Breast epithelium (tissue), 4 donors: Measurements from ENCODE around the gene IFT27. TPM values are rescaled to one million over a fixed set of nuclear protein-coding genes. Genes with fewer than 3 reads are reported as not detected.

Source experiments
- DNase-seq, 2 donors: peaks; one replicate each; pipeline ENCODE4 v3.0.0-alpha.2; 2019; ENCODE audit warnings: low spot score in 2 of 2
- H3K27ac ChIP-seq, 2 donors: fragments of 200-600 bp; sonication (generic) in 1 of 2; one replicate each; pipeline ENCODE4 v1.5.1; 2016 to 2019; ENCODE audit warnings: mild to moderate bottlenecking in 1 of 2
- H3K27me3 ChIP-seq, 2 donors: fragments of 200-600 bp; sonication (generic) in 1 of 2; one replicate each; pipeline versions ENCODE4 v1.5.1 to v1.6.0; 2017 to 2019; ENCODE audit warnings: control low read depth in 1 of 2, mild to moderate bottlenecking in 1 of 2
- H3K36me3 ChIP-seq: fragments of 200-600 bp; one replicate; pipeline ENCODE4 v1.5.1; 2019
- H3K4me1 ChIP-seq, 2 donors: fragments of 200-600 bp; sonication (generic); one replicate each; pipeline ENCODE4 v1.5.1; 2016 to 2019; ENCODE audit warnings: control low read depth in 1 of 2
- H3K4me3 ChIP-seq, 3 donors: fragments of 200-600 bp; sonication (generic); 1 replicate in 2 of 3; 2 replicates in 1 of 3; pipeline ENCODE4 v1.5.1; 2016 to 2019; ENCODE audit warnings: mild to moderate bottlenecking in 3 of 3, moderate library complexity in 2 of 3
- H3K9me3 ChIP-seq, 2 donors: fragments of 200-600 bp; sonication (generic) in 1 of 2; one replicate each; pipeline ENCODE4 v1.5.1; 2016 to 2019; ENCODE audit warnings: control low read depth in 1 of 2
- CTCF ChIP-seq, 3 donors: fragments of 450-650 bp; IDR thresholded peaks; one replicate each; pipeline ENCODE4 v1.5.1; 2016 to 2017; ENCODE audit warnings: antibody characterized with exemption in 3 of 3, mild to moderate bottlenecking in 3 of 3, moderate library complexity in 3 of 3
- POLR2A ChIP-seq: fragments of 450-650 bp; IDR thresholded peaks from one replicate; pipeline ENCODE4 v1.6.1; 2016; ENCODE audit warnings: antibody characterized with exemption, mild to moderate bottlenecking, moderate library complexity
- POLR2AphosphoS5 ChIP-seq, 3 donors: sonication (generic); formaldehyde crosslinking; IDR thresholded peaks; one replicate each; pipeline ENCODE4 v1.6.1; 2017; ENCODE audit warnings: antibody characterized with exemption in 3 of 3
- intact Hi-C: fragments of 100-400 bp; cut with DNase I; formaldehyde crosslinking; loops from one replicate; pipeline ENCODE4 v1.15.1; 2023; ENCODE audit warnings: low total_unique reads
- total RNA-seq, 3 donors: library from RNA; depleted of rRNA; stranded (reverse); fragments of >200 nt; gene quantifications; one replicate each; pipeline ENCODE4 v1.1.0, GENCODE V29; 2016

IFT27 gene
- total RNA-seq, 3 donors from 2014 or later = 19.0 to 23.7 (median 20.6) TPM

- intact Hi-C loops = loop anchor here (5.0 kb wide), 1 partner anchor 577 kb away; no protein-coding TSS in a partner anchor
- no peak for DNase-seq
- H3K27ac ChIP-seq = no peak overlapping the region
- peaks cover 0 to 2% of the 10 kb centered on the region in 2 donors for H3K9me3 ChIP-seq
- H3K4me3 ChIP-seq = no peak overlapping the region
- no peak for TF ChIP-seq CTCF (IDR thresholded peaks at IDR 0.05)
- no peak for TF ChIP-seq POLR2AphosphoS5 (IDR thresholded peaks at IDR 0.05)
- TF ChIP-seq POLR2A = no peak
- peaks cover 0 to 29% of the 10 kb centered on the region in 2 donors for H3K27me3 ChIP-seq
- H3K36me3 ChIP-seq = no peaks in the 10 kb centered on the region
- H3K4me1 ChIP-seq = no peaks in the 10 kb centered on the region
These were observed 31.5 kb downstream of the IFT27 start for GRCh38 chr22:36744413-36744765.

GRCh38 chr22:36743591-36744412, 32.1 kb downstream of the IFT27 start:
- intact Hi-C loops = loop anchor here (5.0 kb wide), 1 partner anchor 577 kb away; no protein-coding TSS in a partner anchor
- no peaks in the 10 kb centered on the region for H3K36me3 ChIP-seq
- DNase-seq = peak in 1 of 2 donors; percentile 34
- peaks cover 0 to 29% of the 10 kb centered on the region in 2 donors for H3K27me3 ChIP-seq
- no peak overlapping the region for H3K27ac ChIP-seq
- H3K4me1 ChIP-seq = no peaks in the 10 kb centered on the region
- no peak for TF ChIP-seq CTCF (IDR thresholded peaks at IDR 0.05)
- no peak for TF ChIP-seq POLR2A
- no peak for TF ChIP-seq POLR2AphosphoS5 (IDR thresholded peaks at IDR 0.05)
- H3K4me3 ChIP-seq = no peak overlapping the region
- H3K9me3 ChIP-seq = peaks cover 0 to 7% of the 10 kb centered on the region in 2 donors

GRCh38 chr22:36743011-36743410, 32.9 kb downstream of the IFT27 start:
- TF ChIP-seq POLR2AphosphoS5 (IDR thresholded peaks at IDR 0.05) = no peak
- TF ChIP-seq CTCF (IDR thresholded peaks at IDR 0.05) = no peak
- TF ChIP-seq POLR2A = no peak
- peak in 1 of 2 donors; percentile 30 for DNase-seq
- no peak overlapping the region for H3K4me3 ChIP-seq
- H3K27ac ChIP-seq = no peak overlapping the region
- H3K27me3 ChIP-seq = peaks cover 0 to 29% of the 10 kb centered on the region in 2 donors
- H3K9me3 ChIP-seq = peaks cover 0 to 7% of the 10 kb centered on the region in 2 donors
- no peaks in the 10 kb centered on the region for H3K36me3 ChIP-seq
- H3K4me1 ChIP-seq = no peaks in the 10 kb centered on the region
- intact Hi-C loops = loop anchor here (5.0 kb wide), 1 partner anchor 576 kb away; no protein-coding TSS in a partner anchor

DNA sequence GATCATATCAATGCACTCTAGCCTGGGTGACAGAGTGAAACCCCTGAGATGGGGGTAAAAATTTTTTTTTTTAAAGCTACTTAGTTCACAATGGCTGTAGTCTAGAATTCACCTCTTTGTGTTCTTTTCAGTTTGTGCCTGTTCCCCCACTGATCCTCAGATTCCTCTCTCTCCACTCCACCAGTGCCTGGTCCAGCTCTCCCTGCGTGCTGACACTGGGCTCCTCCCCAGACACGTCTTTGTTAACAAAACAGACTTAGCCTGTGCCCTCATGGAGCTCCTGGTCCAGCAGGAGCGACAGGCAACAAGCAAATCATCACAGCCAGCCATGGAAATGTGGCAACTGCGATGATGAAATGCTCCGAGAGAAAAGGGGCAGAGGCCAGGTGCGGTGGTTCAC, 34.0 kb downstream of the IFT27 start:
- H3K27ac ChIP-seq = no peak overlapping the region
- no peaks in the 10 kb centered on the region for H3K4me1 ChIP-seq
- peaks cover 0 to 30% of the 10 kb centered on the region in 2 donors for H3K27me3 ChIP-seq
- intact Hi-C loops = loop anchor here (5.0 kb wide), 1 partner anchor 575 kb away; no protein-coding TSS in a partner anchor
- no peak for TF ChIP-seq POLR2AphosphoS5 (IDR thresholded peaks at IDR 0.05)
- TF ChIP-seq CTCF (IDR thresholded peaks at IDR 0.05) = no peak
- no peak for TF ChIP-seq POLR2A
- H3K4me3 ChIP-seq = no peak overlapping the region
- DNase-seq = peak in 1 of 2 donors; percentile 19
- no peaks in the 10 kb centered on the region for H3K36me3 ChIP-seq
- peaks cover 0 to 7% of the 10 kb centered on the region in 2 donors for H3K9me3 ChIP-seq

- Histone ChIP-seq H3K36me3 (no peaks in the 10 kb centered on the region), H3K27me3 (peaks cover 0 to 31% of the 10 kb centered on the region in 2 donors), H3K4me3 (no peak overlapping the region), H3K4me1 (no peaks in the 10 kb centered on the region), H3K9me3 (peaks cover 0 to 7% of the 10 kb centered on the region in 2 donors), H3K27ac (no peak overlapping the region)
- peak in 1 of 2 donors; percentile 14 for DNase-seq
- intact Hi-C loops = loop anchor here (5.0 kb wide), 1 partner anchor 574 kb away; no protein-coding TSS in a partner anchor
- no peak for TF ChIP-seq POLR2AphosphoS5 (IDR thresholded peaks at IDR 0.05)
- TF ChIP-seq POLR2A = no peak
- TF ChIP-seq CTCF (IDR thresholded peaks at IDR 0.05) = no peak
These were observed 34.6 kb downstream of the IFT27 start for GRCh38 chr22:36741204-36741793.
